GM18502 (cell line): ENCODE data around the gene OR6C65.
"Not testable (repeated sequence)": the region's sequence is repeated elsewhere in the genome, so short reads cannot be mapped to it uniquely, and the experiment has no call there.

Source experiments
- ATAC-seq: cut with Tn5 transposase; IDR thresholded peaks from one replicate; pipeline ENCODE4 v1.9.1; 2021; ENCODE audit warnings: mild to moderate bottlenecking; ENCODE audit not compliant: unreplicated experiment, poor library complexity

Gene OR6C65

GRCh38 chr12:55400229-55400628, at the start of gene OR6C65:
Gene OR6C65, plus strand, starts transcription at chr12:55400529. Its CDS starts 0 bp downstream, at chr12:55400529.
- no peak for ATAC-seq

DNA sequence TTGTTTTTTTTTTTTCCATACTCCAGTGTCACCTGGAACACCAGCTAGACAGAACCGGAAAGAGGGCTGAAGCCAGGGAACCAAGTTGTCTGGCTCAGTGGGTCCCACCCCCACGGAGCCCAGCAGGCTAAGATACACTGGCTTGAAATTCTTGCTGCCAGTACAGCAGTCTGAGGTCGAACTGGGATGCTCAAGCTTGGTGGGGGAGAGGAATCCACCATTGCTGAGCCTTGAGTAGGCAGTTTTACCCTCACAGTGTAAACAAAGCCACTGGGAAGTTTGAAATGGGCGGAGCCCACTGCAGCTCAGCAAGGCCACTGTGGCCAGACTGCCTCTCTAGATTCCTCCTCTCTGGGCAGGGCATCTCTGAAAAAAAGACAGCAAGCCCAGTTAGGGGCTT, 45.0 kb upstream of the OR6C65 start:
- ATAC-seq, result not testable (repeated sequence)

- ATAC-seq, result no peak
These were observed 37.7 kb upstream of the OR6C65 start, which contains the start of gene OR6C75 for GRCh38 chr12:55362675-55363074. Gene OR6C75, plus strand, starts transcription at chr12:55362975. Its CDS starts 2,136 bp downstream, at chr12:55365111.

- no peak for ATAC-seq
These were observed 35.2 kb upstream of the OR6C65 start for GRCh38 chr12:55365086-55365485.

- no peak for ATAC-seq
These were observed 27.8 kb upstream of the OR6C65 start for GRCh38 chr12:55372521-55372920.

GRCh38 chr12:55385891-55386290, 14.4 kb upstream of the OR6C65 start:
- ATAC-seq, result no peak

- ATAC-seq, result no peak
These were observed 8.1 kb upstream of the OR6C65 start for GRCh38 chr12:55392032-55392795.

GRCh38 chr12:55396326-55396725, 4.0 kb upstream of the OR6C65 start:
- ATAC-seq, result no peak

DNA sequence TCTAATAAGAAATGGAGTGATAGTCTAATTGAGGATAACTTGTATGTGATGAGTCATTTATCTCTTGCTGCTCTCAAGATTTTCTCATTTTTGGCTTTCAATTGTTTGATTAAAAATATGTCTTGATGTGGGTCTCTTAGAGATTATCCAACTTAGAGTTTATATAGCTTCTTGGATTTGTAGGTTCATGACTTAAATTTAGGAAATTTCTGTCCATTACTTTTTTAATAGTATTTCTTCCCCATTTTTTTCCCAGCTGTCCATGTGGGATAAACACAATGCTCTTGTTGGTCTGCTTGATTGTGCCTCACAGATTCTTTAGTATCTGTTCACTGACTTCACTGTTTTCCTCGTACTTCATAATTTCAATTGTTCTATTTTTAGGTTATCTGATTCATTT, 7.5 kb downstream of the OR6C65 start:
- ATAC-seq, result no peak

- ATAC-seq, result not testable (repeated sequence)
These were observed 8.8 kb downstream of the OR6C65 start for GRCh38 chr12:55409133-55409532.

DNA sequence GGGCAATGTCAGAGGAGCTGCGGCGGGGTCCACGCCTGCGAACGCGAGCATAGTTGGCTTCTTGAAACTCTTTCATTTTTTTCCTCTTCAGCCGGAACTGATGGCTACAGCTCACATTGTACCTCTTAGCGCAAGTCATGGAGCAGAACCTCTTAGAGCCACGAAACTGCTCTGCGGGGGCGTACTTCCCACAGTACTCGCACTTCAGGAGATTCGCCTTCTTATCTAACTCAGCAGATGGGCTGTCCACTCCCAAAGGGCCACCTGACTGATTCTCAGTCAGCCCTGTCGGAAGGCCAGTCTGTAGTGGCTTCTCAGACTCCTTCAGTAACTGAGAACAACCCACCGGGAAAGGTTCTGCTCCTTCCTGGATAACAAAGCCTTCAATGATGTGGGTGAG, 11.8 kb downstream of the OR6C65 start:
- ATAC-seq, result not testable (repeated sequence)

- not testable (repeated sequence) for ATAC-seq
These were observed 13.4 kb downstream of the OR6C65 start for GRCh38 chr12:55413498-55414388.

DNA sequence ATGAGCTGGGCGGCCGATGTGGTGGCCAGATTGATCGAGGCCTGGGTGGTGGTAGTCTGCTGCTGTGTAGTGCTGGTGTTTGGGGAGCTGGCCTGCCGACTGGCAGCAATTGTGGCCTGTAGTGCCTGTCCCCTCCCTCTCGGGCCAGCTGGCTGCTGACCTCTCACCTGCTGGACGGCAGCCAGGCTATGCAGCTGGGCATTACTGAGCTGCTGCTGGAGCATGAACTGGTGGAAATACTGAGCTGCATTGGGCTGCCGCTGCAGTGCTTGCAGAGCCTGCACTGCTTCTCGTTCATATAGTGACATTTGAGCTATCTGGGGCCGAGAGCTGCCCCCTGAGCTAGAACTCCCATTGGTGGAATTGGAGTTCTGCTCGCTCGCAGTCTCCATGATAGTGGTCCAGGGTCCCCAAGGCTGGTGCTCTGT, 14.1 kb downstream of the OR6C65 start:
- not testable (repeated sequence) for ATAC-seq

DNA sequence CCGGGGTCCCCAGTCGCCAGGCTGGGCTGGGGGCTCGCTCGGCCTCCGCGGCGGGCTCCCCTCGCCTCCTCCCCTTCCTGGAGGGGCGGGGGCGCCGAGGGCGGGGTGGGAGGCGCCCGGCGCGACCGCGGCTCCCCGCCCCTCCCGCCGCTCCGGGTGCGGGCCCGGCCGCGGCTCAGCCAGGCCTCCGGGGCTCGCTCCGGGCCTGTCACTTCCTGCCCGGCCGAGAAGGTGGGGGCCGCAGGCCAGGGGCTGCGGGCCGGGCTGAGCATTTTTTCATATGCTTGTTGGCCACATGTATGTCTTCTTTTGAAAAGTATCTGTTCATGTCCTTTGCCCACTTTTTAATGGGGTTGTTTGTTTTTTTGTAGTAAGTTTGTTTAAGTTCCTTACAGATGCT, 14.6 kb downstream of the OR6C65 start:
- ATAC-seq, result not testable (repeated sequence)

GRCh38 chr12:55416961-55417360, 16.6 kb downstream of the OR6C65 start:
- ATAC-seq, result no peak

DNA sequence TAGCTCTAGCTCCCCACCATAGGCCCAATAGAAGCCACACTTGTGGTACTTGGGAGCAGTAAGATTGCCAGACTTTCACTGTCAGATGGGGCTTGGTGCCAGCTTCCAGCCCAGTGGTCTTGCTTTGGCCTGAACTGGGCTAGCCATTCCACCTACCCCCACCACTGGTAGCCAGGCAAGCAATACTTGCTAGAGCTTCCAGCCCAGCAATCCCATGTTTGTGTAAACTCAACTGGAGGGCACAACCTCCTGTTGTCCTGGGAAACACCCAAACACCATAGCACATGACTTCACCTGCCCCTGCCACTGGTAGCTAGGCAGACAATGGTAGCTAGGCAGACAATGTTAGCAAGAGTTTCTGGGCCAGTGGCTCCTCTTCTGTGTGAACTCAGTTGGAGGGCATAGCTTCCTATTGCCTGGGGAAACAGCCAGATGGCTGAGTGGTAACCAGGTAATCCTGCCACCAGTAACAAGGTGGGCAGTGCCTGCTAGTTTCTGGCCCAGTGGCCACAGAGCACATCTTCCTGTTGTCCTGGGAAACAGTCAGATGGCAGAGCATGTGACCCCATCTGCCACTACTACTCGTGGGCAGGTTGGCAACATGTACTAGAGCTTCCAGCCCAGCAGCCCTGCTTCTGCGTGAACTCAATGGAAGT, 20.1 kb downstream of the OR6C65 start:
- ATAC-seq, result no peak

DNA sequence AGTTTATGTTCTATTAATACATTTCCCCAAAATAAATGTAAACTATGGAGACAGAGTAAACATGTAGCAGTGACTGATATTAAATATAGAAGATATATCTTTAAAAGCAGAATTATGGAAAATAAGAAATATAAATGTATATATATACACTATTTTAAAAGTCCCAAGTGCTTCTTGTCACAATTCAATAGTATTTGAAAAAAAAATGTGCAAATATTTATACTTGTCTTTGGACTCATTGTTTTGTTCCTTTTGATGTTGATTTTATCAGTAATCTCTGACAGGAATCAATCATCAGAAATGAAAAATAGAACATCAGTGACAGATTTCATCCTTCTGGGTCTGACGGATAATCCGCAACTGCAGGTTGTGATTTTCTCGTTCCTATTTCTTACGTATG, 25.6 kb downstream of the OR6C65 start, which contains the start of gene OR6C76:
Gene OR6C76 (plus strand): TSS at position 301 of the 400 bp plus-strand sequence. CDS start 0 bp downstream, at position 301.
- no peak for ATAC-seq

- no peak for ATAC-seq
These were observed 28.3 kb downstream of the OR6C65 start for GRCh38 chr12:55428331-55429243.

GRCh38 chr12:55441233-55441632, 40.9 kb downstream of the OR6C65 start:
- not testable (repeated sequence) for ATAC-seq
